ENCODE data around the gene ZFP42.
A peak's percentile ranks its signal among the peaks of the same experiment; 100 is the strongest.
"Not testable (repeated sequence)": the region's sequence is repeated elsewhere in the genome, so short reads cannot be mapped to it uniquely, and the experiment has no call there.

Gene ZFP42

DNA sequence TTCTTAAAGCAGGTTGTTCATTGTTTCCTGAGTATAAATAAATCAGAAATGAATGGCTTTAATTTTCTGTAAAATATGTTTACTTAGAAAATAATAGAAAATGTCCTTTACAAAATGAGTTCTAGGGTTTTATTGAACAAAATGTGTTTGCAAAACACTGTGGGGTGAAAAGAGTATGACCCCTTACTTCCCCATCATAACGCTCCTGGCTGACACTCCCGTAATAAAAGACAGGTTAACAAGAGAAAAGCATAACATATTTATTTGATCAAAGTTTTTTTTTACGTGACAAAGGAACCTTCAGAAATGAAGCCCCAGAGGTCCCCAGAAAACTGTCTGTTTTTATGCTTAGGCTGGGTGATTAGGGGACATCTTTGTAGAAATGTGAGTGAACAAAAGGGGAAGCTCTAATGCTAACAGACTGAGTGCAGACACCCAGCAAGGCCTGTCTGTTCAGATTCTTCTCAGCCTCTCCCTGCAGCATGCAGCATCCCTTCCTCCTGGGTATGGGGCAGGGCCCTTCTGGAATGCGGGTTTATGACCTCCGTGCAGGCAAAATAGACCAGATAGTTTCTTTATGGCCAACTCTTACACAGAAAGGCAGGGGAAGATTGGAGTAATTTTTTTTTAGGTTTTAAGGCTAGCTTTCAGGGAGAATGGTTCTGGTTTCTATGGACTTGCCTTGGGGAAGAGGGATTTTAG is 26.1 kb downstream of the ZFP42 start:
- no peak for DNase-seq (ENCODE audit: low read depth)

DNA sequence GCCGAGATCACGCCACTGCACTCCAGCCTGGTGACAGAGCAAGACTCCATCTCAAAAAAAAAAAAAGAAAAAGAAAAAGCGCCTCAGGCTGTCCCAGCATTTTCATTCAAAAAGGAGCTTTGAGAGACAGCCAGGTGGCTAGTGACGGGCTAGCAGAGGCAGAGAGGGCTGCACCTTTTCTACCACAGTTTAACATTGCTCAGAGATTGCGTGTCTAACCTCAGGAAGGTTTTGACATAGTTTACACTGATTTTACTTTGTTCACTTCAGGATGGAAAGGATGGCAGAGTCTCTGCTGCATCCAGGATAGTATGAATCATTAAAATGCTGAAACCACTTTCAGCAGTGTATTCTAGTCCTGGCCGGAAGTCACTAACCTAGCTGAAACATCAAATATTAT is 28.1 kb downstream of the ZFP42 start:
- DNase-seq (ENCODE audit: low read depth), result peak; percentile 22

DNA sequence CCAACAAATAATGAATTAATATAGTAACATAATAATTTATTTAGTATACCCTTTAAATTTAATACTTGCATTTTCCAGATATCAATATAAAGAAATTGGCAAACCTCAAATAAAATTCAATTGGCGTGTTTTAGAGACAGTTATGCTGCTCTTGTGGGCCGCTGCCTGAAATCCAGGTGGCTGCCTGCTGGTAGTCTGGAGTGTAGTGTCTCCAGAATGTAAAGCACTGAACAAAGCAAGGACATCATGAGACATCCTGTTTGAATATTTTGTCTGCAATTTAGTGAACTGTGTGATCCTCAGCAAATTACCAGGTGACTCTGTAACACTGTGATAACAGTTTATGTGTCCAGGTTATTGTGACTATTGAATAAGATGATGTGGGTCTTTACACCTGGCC is 29.9 kb downstream of the ZFP42 start:
- no peak for DNase-seq (ENCODE audit: low read depth)

DNA sequence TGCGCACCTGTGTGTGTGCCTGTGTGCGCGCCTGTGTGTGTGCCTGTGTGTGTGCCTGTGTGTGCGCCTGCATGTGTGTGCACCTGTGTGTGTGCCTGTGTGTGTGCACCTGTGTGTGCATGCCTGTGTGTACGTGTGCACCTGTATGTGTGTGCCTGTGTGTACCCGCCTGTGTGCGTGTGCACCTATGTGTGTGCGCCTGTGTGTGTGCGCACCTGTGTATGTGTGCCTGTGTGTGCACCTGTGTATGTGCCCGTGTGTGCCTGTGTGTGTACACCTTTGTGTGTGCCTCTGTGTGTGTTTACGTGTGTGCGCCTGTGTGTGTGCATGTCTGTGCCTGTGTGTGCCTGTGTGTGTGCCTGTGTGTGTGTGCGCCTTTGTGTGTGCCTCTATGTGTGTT is 33.5 kb downstream of the ZFP42 start:
- no peak for DNase-seq (ENCODE audit: low read depth)

DNA sequence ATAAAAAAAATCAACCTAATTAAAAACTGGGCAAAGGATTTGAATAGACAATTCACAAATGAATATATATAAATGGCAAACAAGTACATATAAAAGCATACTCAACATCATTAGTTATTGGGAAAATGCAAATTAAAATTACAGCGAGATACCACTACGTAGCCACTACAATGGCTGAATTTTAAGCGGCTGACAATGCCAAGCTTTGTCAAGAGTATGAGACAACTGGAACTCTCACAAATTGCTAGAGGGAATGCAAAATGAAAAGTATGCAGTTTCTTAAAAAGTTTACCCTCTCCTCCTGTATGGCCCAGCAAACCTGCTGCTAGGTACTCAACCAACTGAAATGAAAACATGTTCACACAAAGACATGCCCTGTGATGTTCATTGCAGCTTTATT is 34.8 kb downstream of the ZFP42 start:
- DNase-seq (ENCODE audit: low read depth), result no peak

DNA sequence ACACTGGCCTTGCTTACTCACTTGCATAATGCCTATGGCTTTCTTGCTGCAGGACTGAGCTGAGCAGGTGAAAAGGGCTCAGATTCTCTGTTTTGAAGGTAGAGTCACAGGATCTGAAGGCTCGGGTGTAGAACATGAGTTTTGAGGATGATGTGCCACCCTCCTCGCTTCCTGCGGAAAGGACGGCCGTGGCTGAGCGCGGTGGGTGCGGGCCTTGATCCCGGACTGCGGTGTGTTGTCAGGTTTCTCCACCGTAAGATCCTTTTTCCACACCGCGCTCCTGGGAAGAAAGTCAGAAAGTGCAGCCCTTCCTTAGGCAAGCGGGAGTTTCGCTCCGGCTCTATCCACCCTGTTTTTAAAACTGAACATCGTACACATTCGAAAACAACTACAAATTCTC is 36.2 kb downstream of the ZFP42 start:
- DNase-seq (ENCODE audit: low read depth), result no peak

DNA sequence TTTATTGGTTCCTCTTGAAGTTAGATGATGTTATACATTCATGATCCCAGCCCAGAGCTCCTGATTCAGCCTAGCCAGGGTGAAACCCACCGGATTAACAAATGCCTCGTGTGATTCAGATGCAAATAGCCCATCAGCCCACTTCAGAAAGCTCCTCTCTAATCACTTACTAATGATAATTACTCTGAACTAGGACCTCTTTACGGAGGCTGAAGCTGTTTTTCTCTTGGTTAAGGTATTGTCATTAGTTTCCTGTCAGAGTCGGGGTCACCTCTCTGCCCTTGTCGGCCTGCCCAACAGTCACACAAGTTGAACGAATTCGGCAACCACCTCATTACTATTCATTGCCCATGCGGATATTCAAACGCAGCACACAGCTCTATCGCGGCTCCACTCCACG is 36.6 kb downstream of the ZFP42 start:
- DNase-seq (ENCODE audit: low read depth), result no peak

DNA sequence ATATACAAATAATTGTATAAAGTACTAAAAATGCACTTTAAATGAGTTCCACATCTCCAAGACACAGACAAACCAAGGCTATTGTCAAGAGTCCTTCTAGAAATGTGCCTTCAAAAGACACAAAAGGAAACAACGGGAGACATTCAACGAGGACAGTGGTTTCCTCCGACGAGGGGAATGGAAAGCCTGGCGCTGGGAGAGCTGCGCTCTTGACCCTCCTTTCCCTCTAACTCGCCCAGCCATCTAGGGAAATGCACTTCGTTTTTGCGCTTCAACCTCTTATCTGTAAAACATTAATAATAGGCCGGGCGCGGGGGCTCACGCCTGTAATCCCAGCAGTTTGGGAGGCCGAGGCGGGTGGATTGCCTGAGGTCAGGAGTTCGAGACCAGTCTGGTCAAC is 37.0 kb downstream of the ZFP42 start:
- no peak for DNase-seq (ENCODE audit: low read depth)

DNA sequence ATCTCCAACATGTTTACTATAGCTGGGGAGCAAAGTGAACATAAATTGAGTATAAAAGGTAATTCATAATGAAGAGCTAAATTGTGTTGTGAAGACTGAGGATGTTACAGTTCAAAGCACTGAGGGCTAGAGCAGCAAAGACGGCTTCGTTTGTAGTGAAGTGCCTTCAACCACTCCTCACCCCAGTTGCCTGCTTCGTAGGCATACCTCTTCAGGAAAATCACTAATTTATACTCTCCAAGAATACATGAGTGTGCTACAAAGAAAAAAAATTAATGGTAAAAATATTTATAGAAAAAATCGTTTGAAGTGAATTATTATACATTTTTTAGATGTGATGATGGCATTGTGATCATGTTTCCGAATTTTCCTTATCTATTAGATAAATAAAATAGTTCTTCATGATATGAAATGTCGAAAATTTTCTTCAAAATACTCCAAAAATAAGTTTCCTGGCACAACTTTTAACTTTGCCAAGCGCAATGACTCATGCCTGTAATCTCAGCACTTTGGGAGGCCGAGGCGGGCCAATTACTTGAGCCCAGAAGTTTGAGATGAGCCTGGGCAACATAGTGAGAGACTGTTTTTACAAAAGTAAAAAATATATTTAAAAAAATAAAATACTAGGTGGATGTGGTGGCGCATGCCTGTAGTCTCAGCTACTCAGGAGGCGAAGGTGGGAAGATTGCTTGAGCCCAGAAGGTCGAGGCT is 41.6 kb downstream of the ZFP42 start:
- peak; percentile 8 for DNase-seq (ENCODE audit: low read depth)

DNA sequence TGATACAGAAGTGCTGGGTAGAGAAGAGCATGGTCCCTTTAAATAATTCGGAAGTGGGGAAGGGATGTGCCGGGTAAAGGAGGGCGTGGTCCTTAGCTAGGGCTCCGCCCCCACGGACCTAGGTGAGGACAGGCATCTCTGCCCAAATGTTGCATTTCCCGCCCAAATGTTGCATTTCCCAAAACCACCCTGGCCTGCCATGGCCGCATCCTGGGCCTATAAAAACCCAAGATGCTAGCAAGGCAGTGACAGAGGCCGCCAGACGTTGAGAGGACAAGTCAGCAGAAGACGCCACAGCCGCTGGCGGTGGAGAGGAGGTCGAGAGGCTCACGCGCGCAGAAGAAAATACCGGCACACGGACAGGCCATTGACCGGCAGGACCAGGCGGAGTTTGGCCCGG is 46.1 kb downstream of the ZFP42 start:
- no peak for DNase-seq (ENCODE audit: low read depth)

DNA sequence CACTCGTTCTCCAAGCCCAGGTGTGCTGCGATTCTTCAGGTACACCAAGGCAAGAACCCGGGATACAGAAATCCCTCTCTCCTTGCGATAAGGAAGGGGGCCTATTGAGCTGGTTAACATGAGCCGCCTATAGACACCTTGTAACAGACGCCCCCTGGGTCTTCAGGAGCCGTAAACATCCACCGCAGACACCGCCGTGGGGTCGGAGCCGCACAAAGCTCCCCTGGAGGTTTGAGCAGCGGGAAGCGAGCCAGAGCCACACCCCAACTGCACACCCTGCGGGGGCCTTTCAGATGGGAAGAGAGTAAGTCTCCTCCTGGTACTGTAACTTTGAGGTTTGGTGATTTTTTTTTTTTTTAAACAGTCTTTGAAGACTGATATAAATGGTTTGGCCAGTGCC is 46.6 kb downstream of the ZFP42 start:
- no peak for DNase-seq (ENCODE audit: low read depth)

DNA sequence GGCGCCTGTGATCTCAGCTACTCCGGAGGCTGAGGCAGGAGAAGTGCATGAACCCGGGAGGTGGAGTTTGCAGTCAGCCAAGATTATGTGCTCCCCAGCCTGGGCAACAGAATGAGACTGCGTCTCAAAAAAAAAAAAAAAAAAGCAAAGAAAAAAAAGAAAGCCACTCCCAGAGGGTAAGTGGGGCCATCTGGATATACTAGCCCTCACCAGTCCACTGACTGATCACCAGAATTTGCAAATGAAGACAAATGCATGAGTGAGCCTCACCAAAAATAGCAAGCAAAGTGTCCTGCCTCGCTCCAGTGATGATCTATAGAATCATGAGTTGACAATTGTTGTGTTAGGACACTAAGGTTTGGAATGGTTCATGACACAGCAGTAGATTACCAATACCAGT is 47.6 kb downstream of the ZFP42 start:
- DNase-seq (ENCODE audit: low read depth), result no peak

DNA sequence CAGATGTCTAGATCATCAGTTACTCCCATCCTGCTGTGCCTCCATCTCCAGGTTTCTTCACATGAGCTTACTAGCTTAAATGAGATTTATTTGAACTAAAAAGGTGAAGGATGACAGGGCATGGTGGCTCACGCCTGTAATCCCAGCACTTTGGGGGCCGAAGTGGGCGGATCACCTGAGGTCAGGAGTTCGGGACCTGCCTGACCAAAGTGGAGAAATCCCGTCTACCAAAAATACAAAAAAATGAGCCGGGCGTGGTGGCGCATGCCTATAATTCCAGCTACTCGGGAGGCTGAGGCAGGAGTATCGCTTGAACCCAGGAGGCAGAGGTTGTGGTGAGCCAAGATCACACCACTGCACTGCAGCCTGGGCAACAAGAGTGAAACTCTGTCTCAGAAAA is 49.9 kb downstream of the ZFP42 start:
- DNase-seq (ENCODE audit: low read depth), result not testable (repeated sequence)

DNA sequence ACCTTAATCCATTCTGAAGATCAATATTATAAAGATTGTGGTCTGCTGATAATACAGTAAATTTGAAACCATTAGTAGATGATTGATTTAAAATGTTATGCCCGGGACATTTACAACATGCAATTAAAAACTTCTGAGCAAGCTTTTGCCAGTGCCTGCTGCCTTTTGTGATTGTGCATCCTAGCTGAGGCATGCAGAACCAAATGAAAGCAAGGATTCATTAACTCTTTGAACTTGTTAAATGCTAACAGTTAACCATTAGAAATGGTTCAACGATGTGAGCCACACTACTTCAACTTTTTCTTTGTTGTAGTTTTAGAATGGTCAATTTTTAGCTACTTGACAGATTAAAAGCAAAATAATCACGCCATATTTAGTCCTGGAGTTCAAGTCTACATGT is 51.1 kb downstream of the ZFP42 start:
- DNase-seq (ENCODE audit: low read depth), result no peak

DNA sequence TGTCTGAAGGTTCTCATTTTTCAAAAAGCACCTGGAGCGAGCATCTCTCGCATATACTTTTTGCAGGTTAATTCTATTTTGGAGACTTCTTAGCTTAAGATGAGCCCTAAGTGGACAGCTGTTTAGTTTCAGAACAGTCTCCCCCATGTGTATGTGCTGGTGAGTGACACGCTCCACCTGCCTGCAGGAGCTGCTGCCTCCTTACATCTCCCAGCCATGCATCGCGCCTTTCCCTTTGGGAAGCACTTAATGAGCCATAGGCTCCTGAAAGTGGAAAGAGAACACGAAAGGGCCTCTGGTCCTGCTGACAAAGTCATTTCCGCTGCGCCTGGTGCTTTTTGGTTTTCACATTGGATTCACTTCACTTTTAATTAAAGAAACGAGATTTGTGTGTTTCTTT is 57.7 kb downstream of the ZFP42 start:
- DNase-seq (ENCODE audit: low read depth), result no peak

Measured in amniotic epithelial cell (primary cell).